Measurements from ENCODE around the gene COX8A. TPM values are rescaled to one million over a fixed set of nuclear protein-coding genes. Genes with fewer than 3 reads are reported as not detected.

The COX8A gene
- total RNA-seq, 4 donors from 2014 or later = 41.0 to 359 (median 139) TPM

GRCh38 chr11:64011371-64011770, 37.0 kb downstream of the COX8A start:
- intact Hi-C loops (cut with DNase I; ENCODE audit: low total_unique reads) = no loop called here
- DNase-seq = no peak
- Histone ChIP-seq H3K27ac (no peak overlapping the region), H3K9me3 (no peaks in the 10 kb centered on the region), H3K4me1 (peaks cover 0 to 4% of the 10 kb centered on the region in 2 donors), H3K36me3 (no peaks in the 10 kb centered on the region), H3K27me3 (no peaks in the 10 kb centered on the region), H3K4me3 (no peak overlapping the region)
- TF ChIP-seq POLR2A (IDR thresholded peaks at IDR 0.05) = no peak
- no peak for TF ChIP-seq CTCF (IDR thresholded peaks at IDR 0.05)

- Histone ChIP-seq H3K4me3 (no peak overlapping the region), H3K27me3 (no peaks in the 10 kb centered on the region), H3K9me3 (no peaks in the 10 kb centered on the region), H3K4me1 (no peaks in the 10 kb centered on the region), H3K27ac (no peak overlapping the region), H3K36me3 (no peaks in the 10 kb centered on the region)
- no peak for TF ChIP-seq POLR2A (IDR thresholded peaks at IDR 0.05)
- no peak for TF ChIP-seq CTCF (IDR thresholded peaks at IDR 0.05)
- intact Hi-C loops (cut with DNase I; ENCODE audit: low total_unique reads) = no loop called here
- DNase-seq = no peak
Observed at GRCh38 chr11:64013141-64013896, 38.9 kb downstream of the COX8A start.

GRCh38 chr11:64014356-64014755, 39.9 kb downstream of the COX8A start:
- Histone ChIP-seq H3K36me3 (no peaks in the 10 kb centered on the region), H3K9me3 (no peaks in the 10 kb centered on the region), H3K27me3 (no peaks in the 10 kb centered on the region), H3K4me3 (no peak overlapping the region), H3K4me1 (no peaks in the 10 kb centered on the region), H3K27ac (no peak overlapping the region)
- DNase-seq = no peak
- intact Hi-C loops (cut with DNase I; ENCODE audit: low total_unique reads) = no loop called here
- TF ChIP-seq POLR2A (IDR thresholded peaks at IDR 0.05) = no peak
- no peak for TF ChIP-seq CTCF (IDR thresholded peaks at IDR 0.05)

- no peaks in the 10 kb centered on the region for H3K4me1 ChIP-seq
- H3K4me3 ChIP-seq = no peak overlapping the region
- no peak for TF ChIP-seq CTCF (IDR thresholded peaks at IDR 0.05)
- no peak for TF ChIP-seq POLR2A (IDR thresholded peaks at IDR 0.05)
- intact Hi-C loops (cut with DNase I; ENCODE audit: low total_unique reads) = no loop called here
- DNase-seq = no peak
- H3K36me3 ChIP-seq = no peaks in the 10 kb centered on the region
- no peaks in the 10 kb centered on the region for H3K27me3 ChIP-seq
- H3K9me3 ChIP-seq = no peaks in the 10 kb centered on the region
- H3K27ac ChIP-seq = no peak overlapping the region
Observed at GRCh38 chr11:64015510-64015909, 41.1 kb downstream of the COX8A start.

GRCh38 chr11:64015935-64016845, 41.8 kb downstream of the COX8A start:
- no peaks in the 10 kb centered on the region for H3K9me3 ChIP-seq

More at GRCh38 chr11:64015935-64016845, 41.8 kb downstream of the COX8A start:
- no peak overlapping the region for H3K4me3 ChIP-seq
- DNase-seq = no peak
- intact Hi-C loops (cut with DNase I; ENCODE audit: low total_unique reads) = no loop called here
- no peaks in the 10 kb centered on the region for H3K27me3 ChIP-seq
- TF ChIP-seq CTCF (IDR thresholded peaks at IDR 0.05) (no peak), POLR2A (IDR thresholded peaks at IDR 0.05) (no peak)
- no peaks in the 10 kb centered on the region for H3K36me3 ChIP-seq
- no peak overlapping the region for H3K27ac ChIP-seq
- H3K4me1 ChIP-seq = no peaks in the 10 kb centered on the region

All from uterus (tissue), 4 donors.